WTC11 (cell line): ENCODE data around the gene RANBP3. TPM values are rescaled to one million over a fixed set of nuclear protein-coding genes. Genes with fewer than 3 reads are reported as not detected.
A peak's percentile ranks its signal among the peaks of the same experiment; 100 is the strongest.

ENCODE experiments used
- ATAC-seq: fragments of 200-7000 bp; cut with Tn5 transposase; 2 replicates; pipeline ENCODE4 v1.10.0; 2021; ENCODE audit warnings: mild to moderate bottlenecking, moderate library complexity
- CTCF ChIA-PET: fragments of 300-600 bp; sonication (Branson Sonifier 250); formaldehyde crosslinking; loops from one replicate; lab custom pipeline; 2021; ENCODE audit warnings: antibody characterized with exemption; lab: Charles Lee
- POLR2A ChIA-PET: fragments of 350-600 bp; sonication (Branson Sonifier 250); formaldehyde crosslinking; loops from one replicate; lab custom pipeline; 2021; ENCODE audit warnings: antibody characterized with exemption; lab: Charles Lee
- DNase-seq: peaks from one replicate; pipeline ENCODE4 v3.0.0; 2021; ENCODE audit warnings: low spot score
- H3K27ac Mint-ChIP-seq: 2 replicates; pipeline ENCODE4 v1.8.0; 2021; ENCODE audit warnings: mixed read lengths
- H3K27me3 Mint-ChIP-seq: 2 replicates; pipeline ENCODE4 v1.8.0; 2021; ENCODE audit warnings: low read depth, mild to moderate bottlenecking, moderate library complexity, mixed read lengths
- H3K36me3 Mint-ChIP-seq: 2 replicates; pipeline ENCODE4 v1.8.0; 2021; ENCODE audit warnings: mixed read lengths
- H3K4me1 Mint-ChIP-seq: 2 replicates; pipeline ENCODE4 v1.8.0; 2022; ENCODE audit warnings: mixed read lengths
- H3K4me3 Mint-ChIP-seq: 2 replicates; pipeline ENCODE4 v1.8.0; 2021; ENCODE audit warnings: mild to moderate bottlenecking, moderate library complexity, mixed read lengths
- H3K9me3 Mint-ChIP-seq: 2 replicates; pipeline ENCODE4 v1.8.0; 2021; ENCODE audit warnings: mixed read lengths
- ATF1 ChIP-seq: sonication (generic); formaldehyde crosslinking; IDR thresholded peaks from 2 replicates; pipeline ENCODE4 v1.8.1; 2023; ENCODE audit warnings: mild to moderate bottlenecking, moderate library complexity, missing genetic modification reagents
- CTCF ChIP-seq: fragments of 200-600 bp; IDR thresholded peaks from 2 replicates; pipeline ENCODE4 v1.8.0; 2022; ENCODE audit warnings: antibody characterized with exemption
- FOXK1 ChIP-seq: sonication (generic); formaldehyde crosslinking; IDR thresholded peaks from 2 replicates; pipeline ENCODE4 v1.8.0; 2022; ENCODE audit warnings: mild to moderate bottlenecking, moderate library complexity, missing genetic modification reagents
- FOXP1 ChIP-seq: sonication (generic); formaldehyde crosslinking; IDR thresholded peaks from 2 replicates; pipeline ENCODE4 v1.8.0; 2022; ENCODE audit warnings: missing genetic modification reagents, mild to moderate bottlenecking, moderate library complexity, borderline replicate concordance
- JUN ChIP-seq: sonication (generic); formaldehyde crosslinking; IDR thresholded peaks from 2 replicates; pipeline ENCODE4 v1.8.0; 2023; ENCODE audit warnings: mild to moderate bottlenecking, missing genetic modification reagents
- OVOL2 ChIP-seq: fragments of 250-450 bp; sonication (Bioruptor Pico); IDR thresholded peaks from 2 replicates; pipeline ENCODE4 v1.9.0; 2021; ENCODE audit warnings: mild to moderate bottlenecking, borderline replicate concordance
- PRDM15 ChIP-seq: sonication (generic); formaldehyde crosslinking; IDR thresholded peaks from 2 replicates; pipeline ENCODE4 v1.8.0; 2022; ENCODE audit warnings: missing genetic modification reagents
- PREB ChIP-seq: sonication (generic); formaldehyde crosslinking; IDR thresholded peaks from 2 replicates; pipeline ENCODE4 v1.8.1; 2022; ENCODE audit warnings: mild to moderate bottlenecking, missing genetic modification reagents, moderate library complexity, borderline replicate concordance
- PRRX2 ChIP-seq: fragments of 250-450 bp; sonication (Bioruptor Pico); IDR thresholded peaks from 2 replicates; pipeline ENCODE4 v1.8.0; 2021; ENCODE audit warnings: mild to moderate bottlenecking
- SMAD4 ChIP-seq: sonication (generic); formaldehyde crosslinking; IDR thresholded peaks from 2 replicates; pipeline ENCODE4 v1.8.0; 2022; ENCODE audit warnings: mild to moderate bottlenecking, missing genetic modification reagents
- TEAD4 ChIP-seq: sonication (generic); formaldehyde crosslinking; IDR thresholded peaks from 2 replicates; pipeline ENCODE4 v1.8.0; 2022; ENCODE audit warnings: mild to moderate bottlenecking, missing genetic modification reagents
- ZNF121 ChIP-seq: sonication (generic); formaldehyde crosslinking; IDR thresholded peaks from 2 replicates; pipeline ENCODE4 v1.8.0; 2023; ENCODE audit warnings: missing genetic modification reagents
- ZNF317 ChIP-seq: sonication (generic); formaldehyde crosslinking; IDR thresholded peaks from 2 replicates; pipeline ENCODE4 v1.8.1; 2023; ENCODE audit warnings: low read depth, mild to moderate bottlenecking, moderate library complexity, missing genetic modification reagents, borderline replicate concordance
- ZNF671 ChIP-seq: fragments of 250-450 bp; sonication (Bioruptor Pico); IDR thresholded peaks from 2 replicates; pipeline ENCODE4 v1.8.0; 2021; ENCODE audit warnings: mild to moderate bottlenecking
- total RNA-seq: library from RNA; stranded (reverse); gene quantifications from 3 replicates; pipeline ENCODE4 v1.2.3, GENCODE V29; 2021

RANBP3 gene
- total RNA-seq, 1 experiment from 2014 or later: 76.3 TPM

DNA sequence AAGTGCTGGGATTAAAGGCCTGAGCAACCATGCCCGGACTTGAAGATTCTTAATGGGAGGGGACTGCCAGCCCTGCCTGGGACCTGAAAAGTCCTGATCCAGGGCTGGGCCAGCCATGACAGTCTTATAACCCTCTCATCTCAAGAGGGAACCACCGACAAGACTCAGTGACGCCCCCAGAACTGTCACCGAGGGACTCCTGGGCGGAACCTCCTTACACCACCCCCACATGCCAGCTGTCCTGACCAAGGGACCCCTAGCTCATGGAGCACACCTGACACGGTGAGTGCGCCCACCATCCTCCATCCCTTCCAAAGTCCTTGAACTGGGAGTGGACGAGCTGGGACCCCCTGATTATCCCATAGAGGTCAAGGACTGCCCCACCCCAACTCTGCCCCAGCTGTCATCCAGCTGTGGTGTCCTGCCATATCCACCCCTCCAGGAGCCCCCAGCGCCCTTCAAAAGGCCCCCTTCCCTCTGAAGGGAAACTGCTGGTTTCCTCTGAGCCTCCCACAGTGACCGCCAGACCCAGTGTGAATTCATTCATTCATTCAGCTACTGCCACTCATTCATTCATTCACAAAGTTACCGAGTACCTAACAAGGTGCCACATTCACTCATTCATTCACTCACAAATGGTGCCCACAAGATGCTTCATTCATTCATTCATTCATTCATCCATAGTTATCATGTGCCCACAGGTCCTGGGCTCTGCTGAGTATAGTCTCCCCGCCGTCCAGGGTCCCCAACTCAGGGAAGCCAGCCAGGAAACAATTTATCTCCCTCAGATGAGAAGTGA, 78.0 kb downstream of the RANBP3 start:
- peaks cover 4% of the 10 kb centered on the region for H3K4me1 Mint-ChIP-seq

DNA sequence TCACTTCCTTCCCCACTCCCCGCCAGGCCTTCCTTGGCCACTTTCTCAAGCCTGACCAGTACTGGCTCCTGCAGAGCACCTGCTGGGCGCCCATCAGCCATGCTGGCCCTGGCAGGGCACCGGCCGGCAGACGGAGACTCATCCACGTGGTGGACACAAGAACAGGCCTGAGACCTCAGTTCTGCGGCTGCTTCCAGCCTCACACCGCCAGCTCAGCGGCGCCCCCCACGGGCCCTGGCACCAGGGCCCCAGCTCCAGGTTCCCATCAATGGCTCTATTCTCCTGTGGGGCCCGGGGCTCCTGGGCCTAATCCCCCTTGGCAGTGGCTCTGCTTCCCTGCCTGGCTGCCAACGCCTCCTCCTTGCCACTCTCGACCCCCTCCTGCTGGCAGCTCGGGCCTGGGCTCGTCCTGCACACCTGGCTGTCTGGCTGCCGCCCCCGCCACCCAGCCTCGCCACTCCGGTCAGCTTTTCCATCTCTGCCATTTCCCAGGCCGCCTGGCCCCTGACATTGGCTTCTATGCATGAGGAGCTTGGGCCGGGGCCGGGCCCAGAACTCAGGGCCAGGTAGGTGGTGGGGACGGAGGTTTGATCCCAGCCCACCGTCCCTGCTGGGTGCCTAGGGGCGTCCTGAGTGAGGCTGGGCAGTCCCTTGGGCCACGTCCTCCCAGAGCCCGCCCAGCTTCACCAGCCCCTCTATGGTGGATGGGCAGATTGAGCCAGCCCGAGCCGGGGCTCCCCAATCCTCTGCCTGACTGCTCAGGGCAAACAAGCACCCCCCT, 80.6 kb downstream of the RANBP3 start:
- ChIA-PET CTCF (interaction anchor here (0.5 to 2.2 kb wide), 12 partner anchors 9 to 141 kb away, joined by 3 to 34 read pairs (median 4); partner anchors contain the start of gene NRTN), POLR2A (interaction anchor here (0.7 kb wide), 1 partner anchor 93 kb away, joined by 3 read pairs; no protein-coding TSS in a partner anchor)
- TF ChIP-seq CTCF (0 out of 2 replicates have a peak, but pooled peaks have one; percentile 17), PRDM15 (CRISPR knock-in tag) (no peak)
- DNase-seq: peak; percentile 42
- Mint-ChIP-seq H3K9me3 (no peaks in the 10 kb centered on the region), H3K27ac (no peak overlapping the region), H3K36me3 (peaks cover 11% of the 10 kb centered on the region), H3K4me3 (no peak overlapping the region), H3K27me3 (no peaks in the 10 kb centered on the region), H3K4me1 (0 out of 2 replicates have a peak, but pooled peaks cover under 1% of the 10 kb centered on the region)
- ATAC-seq: peak; percentile 36

More for the DNA sequence above, 78.0 kb downstream of the RANBP3 start:
- ATAC-seq: no peak
- Mint-ChIP-seq H3K27ac (no peak overlapping the region; the same call in 1 of the 2 replicates), H3K4me3 (no peak overlapping the region), H3K9me3 (no peaks in the 10 kb centered on the region), H3K27me3 (no peaks in the 10 kb centered on the region), H3K36me3 (peaks cover 11% of the 10 kb centered on the region)
- no peak for DNase-seq
- ChIA-PET CTCF (interaction anchor here (0.7 to 1.0 kb wide), 3 partner anchors 52 to 130 kb away, joined by 3 to 6 read pairs (median 3); no protein-coding TSS in a partner anchor), POLR2A (no interaction called here)
- TF ChIP-seq ZNF121 (CRISPR knock-in tag) (no peak), ZNF671 (no peak), FOXP1 (CRISPR knock-in tag) (no peak), OVOL2 (CRISPR knock-in tag) (no peak), TEAD4 (CRISPR knock-in tag) (no peak), PRRX2 (CRISPR knock-in tag) (no peak), JUN (CRISPR knock-in tag) (no peak), ATF1 (CRISPR knock-in tag) (no peak), SMAD4 (CRISPR knock-in tag) (no peak), FOXK1 (CRISPR knock-in tag) (no peak), ZNF317 (CRISPR knock-in tag) (no peak), PREB (CRISPR knock-in tag) (no peak)
- TF ChIP-seq, all 79 proteins: peak for 0
